Natural killer cell (primary cell): ENCODE data around the gene C13orf42. TPM values are rescaled to one million over a fixed set of nuclear protein-coding genes. Genes with fewer than 3 reads are reported as not detected.

Experiments used
- ATAC-seq, 3 donors: fragments of 150-1000 bp in 2 of 3; fragments of 200-7000 bp in 1 of 3; cut with Tn5 transposase; 1 replicate in 1 of 3; 2 replicates in 2 of 3; pipeline ENCODE4 v1.10.0; 2021; ENCODE audit warnings: mild to moderate bottlenecking in 2 of 3, moderate library complexity in 2 of 3
- DNase-seq, 2 donors: peaks; one replicate each; pipeline versions ENCODE4 v3.0.0 to v3.0.0-alpha.2; 2013 to 2021; ENCODE audit warnings: mixed read lengths in 1 of 2
- H3K27ac ChIP-seq: one replicate; pipeline ENCODE4 v1.5.1; 2013; ENCODE audit warnings: mild to moderate bottlenecking, low read length
- H3K27me3 ChIP-seq: one replicate; pipeline ENCODE4 v1.6.1; 2013; ENCODE audit warnings: low read length; ENCODE audit not compliant: control insufficient read depth, insufficient read depth
- H3K36me3 ChIP-seq: one replicate; pipeline ENCODE4 v1.6.1; 2013; ENCODE audit warnings: low read length; ENCODE audit not compliant: control insufficient read depth, insufficient read depth
- H3K4me1 ChIP-seq: one replicate; pipeline ENCODE4 v1.6.1; 2013; ENCODE audit warnings: low read length; ENCODE audit not compliant: control insufficient read depth, insufficient read depth
- H3K4me3 ChIP-seq: one replicate; pipeline ENCODE4 v1.5.1; 2013; ENCODE audit warnings: low read length
- H3K9me3 ChIP-seq: one replicate; pipeline ENCODE4 v1.6.1; 2013; ENCODE audit warnings: low read length; ENCODE audit not compliant: control insufficient read depth, insufficient read depth
- H3K27ac Mint-ChIP-seq, 2 donors: one replicate each; pipeline ENCODE4 v1.8.0; 2022; ENCODE audit warnings: mild to moderate bottlenecking in 2 of 2, mixed read lengths in 2 of 2, moderate library complexity in 1 of 2
- H3K27me3 Mint-ChIP-seq, 2 donors: one replicate each; pipeline ENCODE4 v1.8.0; 2022; ENCODE audit warnings: low read depth in 2 of 2, mixed read lengths in 2 of 2
- H3K36me3 Mint-ChIP-seq: one replicate; pipeline ENCODE4 v1.8.0; 2022; ENCODE audit warnings: mixed read lengths
- H3K4me1 Mint-ChIP-seq, 2 donors: one replicate each; pipeline ENCODE4 v1.8.0; 2022; ENCODE audit warnings: mixed read lengths in 2 of 2
- H3K4me3 Mint-ChIP-seq: one replicate; pipeline ENCODE4 v1.8.0; 2022; ENCODE audit warnings: mild to moderate bottlenecking, moderate library complexity, mixed read lengths
- H3K9me3 Mint-ChIP-seq, 2 donors: one replicate each; pipeline ENCODE4 v1.8.0; 2022; ENCODE audit warnings: mixed read lengths in 2 of 2
- CTCF ChIP-seq: fragments of 200-600 bp; IDR thresholded peaks from one replicate; pipeline ENCODE4 v1.8.0; 2022; ENCODE audit warnings: antibody characterized with exemption
- WGBS: methylation state at CpG from one replicate; pipeline ENCODE4 v1.1.7; 2013; ENCODE audit warnings: missing lambda C conversion rate; ENCODE audit not compliant: insufficient coverage; 5-methylcytosine and 5-hydroxymethylcytosine counted together
- intact Hi-C: fragments of 100-400 bp; cut with micrococcal nuclease; formaldehyde crosslinking; loops from one replicate; pipeline ENCODE4 v1.14.2; 2022
- total RNA-seq, 4 donors: library from RNA; stranded (reverse); fragments of 120-200 nt in 1 of 4; gene quantifications; one replicate each; pipeline versions ENCODE4 v1.2.3 to v1.2.4, GENCODE V29; 2013 to 2022

The C13orf42 gene
- total RNA-seq, 3 donors from 2014 or later (not counting 1 experiment from before 2014, with no cell fraction given), result not detected

- H3K36me3 Mint-ChIP-seq, result no peaks in the 10 kb centered on the region
- Histone ChIP-seq H3K27me3 (no peaks in the 10 kb centered on the region), H3K27ac (no peak overlapping the region), H3K36me3 (no peaks in the 10 kb centered on the region), H3K4me3 (no peak overlapping the region), H3K4me1 (no peaks in the 10 kb centered on the region), H3K9me3 (peaks cover 8% of the 10 kb centered on the region)
- no peaks in the 10 kb centered on the region for H3K9me3 Mint-ChIP-seq
- H3K27me3 Mint-ChIP-seq, result peaks cover 5 to 20% of the 10 kb centered on the region in 2 donors
- no peak overlapping the region for H3K4me3 Mint-ChIP-seq
- no peak for TF ChIP-seq CTCF
- no peak overlapping the region for H3K27ac Mint-ChIP-seq
- no peaks in the 10 kb centered on the region for H3K4me1 Mint-ChIP-seq
- ATAC-seq (no peak), DNase-seq (no peak)
- intact Hi-C loops, result no loop called here
These were observed 2.9 kb upstream of the C13orf42 start for GRCh38 chr13:51113969-51114368.

DNA sequence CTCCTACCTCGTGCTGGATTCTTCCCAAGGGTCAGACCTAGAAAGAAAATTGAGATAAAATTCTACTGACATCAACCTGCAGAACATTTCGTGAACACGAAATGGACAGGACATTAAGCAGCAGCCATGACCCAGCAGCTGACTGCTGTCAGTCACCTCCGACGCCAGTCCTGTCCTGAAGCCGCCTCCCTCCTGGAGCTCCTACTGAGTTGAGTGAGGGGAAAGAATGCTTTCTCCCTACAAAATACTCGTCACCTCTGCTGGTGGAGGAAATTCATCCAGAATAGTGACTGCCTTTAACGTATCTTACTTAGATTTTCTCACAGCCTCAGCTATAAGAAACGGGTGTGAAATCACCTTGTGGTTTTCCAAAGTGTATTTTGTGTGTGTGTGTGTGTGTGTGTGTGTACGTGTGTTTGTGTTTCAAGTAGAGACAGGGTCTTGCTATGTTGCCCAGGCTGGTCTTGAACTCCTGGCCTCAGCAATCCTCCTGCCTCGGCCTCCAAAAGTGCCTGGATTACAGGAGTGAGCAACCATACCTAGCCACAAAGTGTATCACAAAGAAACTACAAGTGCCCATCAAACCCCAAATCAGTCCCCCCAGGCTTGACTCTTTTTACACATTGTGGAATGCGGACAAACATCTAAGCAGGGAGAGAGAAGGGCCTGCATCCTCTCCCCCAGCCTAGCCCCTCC is 2.3 kb upstream of the C13orf42 start:
- Histone ChIP-seq H3K36me3 (no peaks in the 10 kb centered on the region), H3K4me1 (no peaks in the 10 kb centered on the region), H3K4me3 (no peak overlapping the region), H3K27me3 (no peaks in the 10 kb centered on the region), H3K27ac (no peak overlapping the region), H3K9me3 (peaks cover 8% of the 10 kb centered on the region)
- Mint-ChIP-seq H3K4me3 (no peak overlapping the region), H3K4me1 (no peaks in the 10 kb centered on the region), H3K27ac (no peak overlapping the region), H3K27me3 (peaks cover 5 to 20% of the 10 kb centered on the region in 2 donors), H3K9me3 (no peaks in the 10 kb centered on the region), H3K36me3 (no peaks in the 10 kb centered on the region)
- intact Hi-C loops, result no loop called here
- WGBS, result 86% methylated on average over 11 of the region's 12 CpGs
- DNase-seq, result no peak
- ATAC-seq, result no peak
- TF ChIP-seq CTCF, result no peak

DNA sequence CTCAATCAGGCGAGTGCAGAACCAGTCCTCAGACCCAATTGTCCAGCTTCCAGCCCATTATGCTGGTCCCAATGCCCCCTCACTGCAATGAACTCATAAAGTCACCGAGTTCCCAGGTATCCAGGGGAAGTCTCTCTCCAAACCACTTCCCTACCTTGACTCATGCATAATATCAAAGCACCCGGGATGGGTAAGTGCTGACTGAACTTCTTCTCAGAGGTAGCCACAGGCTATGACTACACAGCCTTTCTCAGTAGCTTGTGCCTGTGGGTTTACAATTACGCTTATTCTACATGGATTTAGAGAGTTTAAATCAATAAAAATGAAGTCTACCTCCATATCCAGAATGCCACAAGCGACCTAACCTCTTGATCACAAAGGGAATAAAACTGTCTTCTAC is 1.7 kb upstream of the C13orf42 start:
- peaks cover 2% of the 10 kb centered on the region for H3K9me3 ChIP-seq
- no peak overlapping the region for H3K4me3 ChIP-seq
- no peak overlapping the region for H3K27ac Mint-ChIP-seq
- no peaks in the 10 kb centered on the region for H3K4me1 Mint-ChIP-seq
- DNase-seq (no peak), ATAC-seq (no peak)
- WGBS, result 61% methylated on average over 4 of the region's 5 CpGs
- H3K4me3 Mint-ChIP-seq, result no peak overlapping the region
- no peaks in the 10 kb centered on the region for H3K36me3 ChIP-seq
- no peaks in the 10 kb centered on the region for H3K9me3 Mint-ChIP-seq
- no peak for TF ChIP-seq CTCF
- intact Hi-C loops, result no loop called here
- H3K27me3 ChIP-seq, result no peaks in the 10 kb centered on the region
- no peaks in the 10 kb centered on the region for H3K4me1 ChIP-seq
- H3K27me3 Mint-ChIP-seq, result peaks cover 5 to 17% of the 10 kb centered on the region in 2 donors
- H3K27ac ChIP-seq, result no peak overlapping the region
- H3K36me3 Mint-ChIP-seq, result no peaks in the 10 kb centered on the region

DNA sequence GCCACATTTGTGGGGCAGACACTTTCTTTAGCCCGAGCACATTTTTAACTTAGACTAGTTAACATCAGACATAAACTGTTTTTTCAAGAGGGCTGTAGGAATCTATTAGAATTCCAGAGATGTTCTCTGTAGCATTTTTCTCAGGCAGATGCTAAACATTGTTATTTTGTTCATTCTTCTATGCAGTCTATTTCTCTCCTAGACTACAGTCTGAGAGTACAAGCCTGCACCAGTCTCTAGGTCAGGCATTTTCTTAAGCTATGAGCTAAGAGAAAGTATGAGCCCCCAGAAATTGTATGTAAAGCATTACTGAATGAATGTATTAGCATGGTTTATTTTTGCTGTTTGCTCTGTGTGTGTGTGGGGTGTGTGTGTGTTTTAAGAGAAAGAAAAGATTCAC is 923 bp upstream of the C13orf42 start:
- no peak for DNase-seq
- WGBS, result no CpG with 5 or more reads among the region's 1 CpG
- H3K4me1 Mint-ChIP-seq, result no peaks in the 10 kb centered on the region
- H3K9me3 Mint-ChIP-seq, result no peaks in the 10 kb centered on the region
- H3K4me3 Mint-ChIP-seq, result no peak overlapping the region
- intact Hi-C loops, result no loop called here
- Histone ChIP-seq H3K4me1 (no peaks in the 10 kb centered on the region), H3K36me3 (no peaks in the 10 kb centered on the region), H3K27ac (no peak overlapping the region), H3K4me3 (no peak overlapping the region), H3K9me3 (no peaks in the 10 kb centered on the region), H3K27me3 (no peaks in the 10 kb centered on the region)
- H3K27ac Mint-ChIP-seq, result no peak overlapping the region
- H3K27me3 Mint-ChIP-seq, result peaks cover 5 to 13% of the 10 kb centered on the region in 2 donors
- H3K36me3 Mint-ChIP-seq, result no peaks in the 10 kb centered on the region
- no peak for ATAC-seq
- no peak for TF ChIP-seq CTCF
